Measurements from ENCODE around the gene TSPAN4. TPM values are rescaled to one million over a fixed set of nuclear protein-coding genes. Genes with fewer than 3 reads are reported as not detected.

The TSPAN4 gene
- total and polyA plus RNA-seq, 2 of the 13 experiments (the other 11 are each of a cell fraction or from before 2014, with no cell fraction given): 31.7 to 68.3 TPM

DNA sequence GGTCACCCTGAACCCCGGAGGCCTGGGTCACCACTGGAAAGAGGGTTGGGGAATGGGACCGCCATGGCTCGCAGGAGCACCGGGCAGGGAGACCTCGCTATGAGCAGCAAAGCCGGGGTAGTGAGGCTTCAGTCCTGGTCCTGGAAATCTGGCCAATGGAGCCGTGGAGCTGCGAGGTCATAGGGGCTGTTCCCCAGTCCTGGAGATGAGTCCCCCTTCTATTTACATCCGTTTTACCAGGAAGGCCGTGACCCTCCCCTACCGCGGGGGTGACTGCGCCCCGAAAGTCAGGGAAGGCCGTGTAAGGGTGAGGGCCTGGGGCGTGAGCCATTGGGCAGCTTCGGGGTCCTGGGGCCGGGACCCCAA lies 38.1 kb upstream of the TSPAN4 start:
- intact Hi-C loops (cut with micrococcal nuclease; ENCODE audit: unreplicated experiment) (no loop called here), in situ Hi-C loops (cut with HindIII; ENCODE audit: extremely low pct_ligation_motif_present, low pct_unique_long_range_greater_than_20kb) (no loop called here)
- Histone ChIP-seq H3K9ac (ENCODE audit: insufficient read depth, low read depth, low read length) (peak overlapping the region; percentile 79), H3K4me1 (ENCODE audit: insufficient read depth, low read length) (peaks cover 36% of the 10 kb centered on the region), H3K4me3 (replicated peaks in 1 of 3; ENCODE audit: insufficient read depth in 1 of 3, low read depth in 2 of 3, low read length in 3 of 3) (peak overlapping the region; percentile 60 to 82 (median 80)), H4K20me1 (ENCODE audit: insufficient read depth, low read length) (no peaks in the 10 kb centered on the region), H3K36me3 (replicated peaks in 1 of 2; ENCODE audit: control insufficient read depth in 1 of 2, insufficient read depth in 2 of 2, low read length in 2 of 2) (peaks cover 7 to 8% of the 10 kb centered on the region in 2 experiments; a peak in 3 of 5 replicates), H3K79me2 (ENCODE audit: insufficient read depth, low read length) (peaks cover 25% of the 10 kb centered on the region), H3K27ac (ENCODE audit: extremely low read length, insufficient read depth, low read length) (peak overlapping the region; percentile 19), H3K27me3 (ENCODE audit: control insufficient read depth in 1 of 2, insufficient read depth in 2 of 2, low read length in 2 of 2) (no peaks in the 10 kb centered on the region; a peak in 1 of 5 replicates), H3K9me3 (ENCODE audit: low read length) (no peaks in the 10 kb centered on the region), H3K4me2 (ENCODE audit: low read depth, low read length) (peak overlapping the region; percentile 94), H2AFZ (ENCODE audit: low read length) (no peak overlapping the region)
- no peak for FAIRE-seq
- ATAC-seq: no peak; the same call in 1 of the 3 replicates
- CTCF ChIA-PET (ENCODE audit: low intra/inter-chr PET ratio, low total read pairs): no interaction called here
- WGBS (ENCODE audit: low lambda C conversion rate): 3% methylated on average over 6 of the region's 18 CpGs
- DNase-seq (ENCODE audit: low spot score): no peak
- BruUV-seq (replicated peaks): no TSS peak
- POLR2A ChIA-PET: interaction anchor here (1.5 to 4.6 kb wide), 5 partner anchors 8 to 34 kb away, joined by 6 to 56 read pairs (median 7); partner anchors contain the start of gene PNPLA2
- TF ChIP-seq BCL6 (CRISPR knock-in tag; IDR thresholded peaks at IDR 0.05) (no peak), LBX2 (CRISPR knock-in tag; IDR thresholded peaks at IDR 0.05; ENCODE audit: borderline replicate concordance) (0 out of 2 replicates have a peak, but pooled peaks have one; percentile 9), ONECUT2 (CRISPR knock-in tag; IDR thresholded peaks at IDR 0.05) (no peak), ZNF510 (CRISPR knock-in tag; IDR thresholded peaks at IDR 0.05; ENCODE audit: low read depth) (no peak), SRSF4 (IDR thresholded peaks at IDR 0.05; ENCODE audit: low read depth, low read length, poor library complexity, severe bottlenecking) (no peak), BRCA1 (CRISPR knock-in tag; IDR thresholded peaks at IDR 0.05) (no peak), RELA (CRISPR knock-in tag; IDR thresholded peaks at IDR 0.05) (no peak), RBAK (CRISPR knock-in tag; IDR thresholded peaks at IDR 0.05) (no peak), ZNF274 (CRISPR knock-in tag; IDR thresholded peaks at IDR 0.05) (no peak), ZNF772 (CRISPR knock-in tag; IDR thresholded peaks at IDR 0.05) (0 out of 2 replicates have a peak, but pooled peaks have one; percentile 1), TEAD3 (CRISPR knock-in tag; optimal IDR thresholded peaks at IDR 0.05; ENCODE audit: borderline replicate concordance) (no peak), ASH2L (IDR thresholded peaks at IDR 0.05; ENCODE audit: insufficient read length, low read depth, low read length) (no peak), RARA (CRISPR knock-in tag; IDR thresholded peaks at IDR 0.05) (no peak), ZNF710 (CRISPR knock-in tag; IDR thresholded peaks at IDR 0.05; ENCODE audit: borderline replicate concordance) (0 out of 2 replicates have a peak, but pooled peaks have one; percentile 5), ZSCAN5A (CRISPR knock-in tag; IDR thresholded peaks at IDR 0.05; ENCODE audit: borderline replicate concordance) (0 out of 2 replicates have a peak, but pooled peaks have one; percentile 2), GLI4 (CRISPR knock-in tag; IDR thresholded peaks at IDR 0.05; ENCODE audit: borderline replicate concordance) (no peak)
- TF ChIP-seq, protein P1, sequence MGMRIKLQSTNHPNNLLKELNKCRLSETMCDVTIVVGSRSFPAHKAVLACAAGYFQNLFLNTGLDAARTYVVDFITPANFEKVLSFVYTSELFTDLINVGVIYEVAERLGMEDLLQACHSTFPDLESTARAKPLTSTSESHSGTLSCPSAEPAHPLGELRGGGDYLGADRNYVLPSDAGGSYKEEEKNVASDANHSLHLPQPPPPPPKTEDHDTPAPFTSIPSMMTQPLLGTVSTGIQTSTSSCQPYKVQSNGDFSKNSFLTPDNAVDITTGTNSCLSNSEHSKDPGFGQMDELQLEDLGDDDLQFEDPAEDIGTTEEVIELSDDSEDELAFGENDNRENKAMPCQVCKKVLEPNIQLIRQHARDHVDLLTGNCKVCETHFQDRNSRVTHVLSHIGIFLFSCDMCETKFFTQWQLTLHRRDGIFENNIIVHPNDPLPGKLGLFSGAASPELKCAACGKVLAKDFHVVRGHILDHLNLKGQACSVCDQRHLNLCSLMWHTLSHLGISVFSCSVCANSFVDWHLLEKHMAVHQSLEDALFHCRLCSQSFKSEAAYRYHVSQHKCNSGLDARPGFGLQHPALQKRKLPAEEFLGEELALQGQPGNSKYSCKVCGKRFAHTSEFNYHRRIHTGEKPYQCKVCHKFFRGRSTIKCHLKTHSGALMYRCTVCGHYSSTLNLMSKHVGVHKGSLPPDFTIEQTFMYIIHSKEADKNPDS (CRISPR knock-in tag; IDR thresholded peaks at IDR 0.05): 0 out of 2 replicates have a peak, but pooled peaks have one; percentile 50
- TF ChIP-seq, protein P2, sequence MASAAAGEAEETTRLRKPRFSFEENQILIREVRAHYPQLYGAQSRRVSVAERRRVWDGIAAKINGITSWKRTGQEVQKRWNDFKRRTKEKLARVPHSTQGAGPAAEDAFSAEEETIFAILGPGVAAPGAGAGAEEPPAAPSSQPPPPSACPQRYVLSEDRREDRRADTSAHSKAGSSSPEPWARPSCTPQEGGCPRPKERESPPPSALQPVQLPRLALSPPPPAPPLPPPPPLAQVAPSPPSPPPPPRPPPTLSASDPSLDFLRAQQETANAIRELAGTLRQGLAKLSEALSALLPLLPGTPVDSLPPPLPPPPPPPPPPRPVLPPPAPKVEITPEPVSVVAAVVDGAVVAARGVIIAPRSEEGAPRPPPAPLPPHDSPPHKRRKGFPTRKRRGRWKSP (CRISPR knock-in tag; IDR thresholded peaks at IDR 0.05): 0 out of 2 replicates have a peak, but pooled peaks have one; percentile 53
